ENCODE results near the gene PCBP3.

DNA sequence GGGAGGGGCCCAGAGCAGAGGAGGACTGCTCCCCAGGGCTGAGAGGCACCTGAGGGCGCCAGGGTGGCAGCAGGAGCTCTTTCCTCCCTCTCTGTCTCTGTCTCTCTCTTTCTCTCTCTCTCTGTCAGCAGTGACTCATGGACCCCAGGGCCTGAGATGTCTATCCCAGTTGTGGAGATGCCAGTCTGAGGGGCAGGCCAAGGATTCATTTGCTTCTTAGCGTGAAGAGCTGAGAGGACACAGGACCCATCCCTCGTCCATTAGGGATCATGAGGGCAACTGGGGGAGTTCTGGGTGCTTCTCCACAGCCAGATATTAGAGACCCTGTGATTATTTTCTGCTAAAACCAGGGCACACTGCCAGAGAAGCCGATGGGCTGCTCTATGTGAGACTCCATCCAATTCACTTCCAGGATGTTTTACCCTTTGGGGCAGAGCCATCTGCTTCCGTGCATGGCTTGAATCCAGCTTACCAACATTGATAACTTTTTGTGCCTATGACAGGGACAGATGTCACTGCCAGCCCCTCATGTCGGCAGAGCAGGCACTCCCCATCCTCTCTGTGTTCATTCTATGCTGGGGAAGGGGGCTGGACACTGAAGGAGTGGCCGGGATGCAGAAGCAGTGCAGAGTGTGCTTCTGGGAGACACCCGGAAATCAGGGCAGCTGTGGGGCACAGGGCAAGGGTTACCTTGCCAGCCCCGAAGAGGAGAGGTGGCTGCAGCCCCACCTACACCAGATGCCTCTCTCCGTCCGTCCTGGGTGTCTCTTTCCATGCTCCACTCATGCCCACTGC, 4.1 kb upstream of the PCBP3 start:
- TF ChIP-seq POLR2A (IDR thresholded peaks at IDR 0.05), result no peak
- TF ChIP-seq, protein P1, sequence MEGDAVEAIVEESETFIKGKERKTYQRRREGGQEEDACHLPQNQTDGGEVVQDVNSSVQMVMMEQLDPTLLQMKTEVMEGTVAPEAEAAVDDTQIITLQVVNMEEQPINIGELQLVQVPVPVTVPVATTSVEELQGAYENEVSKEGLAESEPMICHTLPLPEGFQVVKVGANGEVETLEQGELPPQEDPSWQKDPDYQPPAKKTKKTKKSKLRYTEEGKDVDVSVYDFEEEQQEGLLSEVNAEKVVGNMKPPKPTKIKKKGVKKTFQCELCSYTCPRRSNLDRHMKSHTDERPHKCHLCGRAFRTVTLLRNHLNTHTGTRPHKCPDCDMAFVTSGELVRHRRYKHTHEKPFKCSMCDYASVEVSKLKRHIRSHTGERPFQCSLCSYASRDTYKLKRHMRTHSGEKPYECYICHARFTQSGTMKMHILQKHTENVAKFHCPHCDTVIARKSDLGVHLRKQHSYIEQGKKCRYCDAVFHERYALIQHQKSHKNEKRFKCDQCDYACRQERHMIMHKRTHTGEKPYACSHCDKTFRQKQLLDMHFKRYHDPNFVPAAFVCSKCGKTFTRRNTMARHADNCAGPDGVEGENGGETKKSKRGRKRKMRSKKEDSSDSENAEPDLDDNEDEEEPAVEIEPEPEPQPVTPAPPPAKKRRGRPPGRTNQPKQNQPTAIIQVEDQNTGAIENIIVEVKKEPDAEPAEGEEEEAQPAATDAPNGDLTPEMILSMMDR (IDR thresholded peaks at IDR 0.05), result no peak
